Coronary artery (tissue), 2 donors: ENCODE measurements around the gene SLCO6A1.

Experiments
- DNase-seq: peaks from one replicate; pipeline ENCODE4 v3.0.0-alpha.2; 2017; ENCODE audit warnings: low spot score
- H3K27ac ChIP-seq, 2 donors: fragments of 200-600 bp; sonication (generic); one replicate each; pipeline ENCODE4 v1.5.1; 2016 to 2019
- H3K4me3 ChIP-seq: fragments of 200-600 bp; sonication (generic); 2 replicates; pipeline ENCODE4 v1.5.1; 2016; ENCODE audit warnings: mild to moderate bottlenecking, moderate library complexity
- TF ChIP-seq, protein P1 (sequence below): fragments of 200-600 bp; sonication (generic); IDR thresholded peaks from one replicate; pipeline ENCODE4 v1.5.1; 2019; ENCODE audit warnings: antibody characterized with exemption

SLCO6A1 gene

DNA sequence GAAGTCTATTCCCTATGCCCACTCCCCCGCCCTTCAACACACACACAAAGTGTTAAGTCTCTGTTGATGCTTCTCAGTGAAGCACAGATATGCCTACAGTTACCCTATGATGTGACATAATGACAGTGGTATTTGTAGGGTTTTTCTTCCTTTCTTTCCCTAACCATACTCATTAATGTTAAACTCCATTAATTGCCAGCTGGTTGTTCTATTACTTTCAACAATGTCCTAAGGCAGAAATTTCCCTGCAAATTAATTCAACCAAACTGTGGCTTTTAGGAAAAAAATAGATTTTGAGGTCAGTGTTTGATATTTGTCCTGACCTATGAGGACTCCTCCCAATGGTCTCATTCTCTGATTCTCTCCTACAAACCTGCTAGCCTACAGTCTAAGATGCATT lies 38.2 kb upstream of the SLCO6A1 start:
- DNase-seq, result no peak
- no peak overlapping the region for H3K27ac ChIP-seq
- no peak overlapping the region for H3K4me3 ChIP-seq
- TF ChIP-seq, protein P1, sequence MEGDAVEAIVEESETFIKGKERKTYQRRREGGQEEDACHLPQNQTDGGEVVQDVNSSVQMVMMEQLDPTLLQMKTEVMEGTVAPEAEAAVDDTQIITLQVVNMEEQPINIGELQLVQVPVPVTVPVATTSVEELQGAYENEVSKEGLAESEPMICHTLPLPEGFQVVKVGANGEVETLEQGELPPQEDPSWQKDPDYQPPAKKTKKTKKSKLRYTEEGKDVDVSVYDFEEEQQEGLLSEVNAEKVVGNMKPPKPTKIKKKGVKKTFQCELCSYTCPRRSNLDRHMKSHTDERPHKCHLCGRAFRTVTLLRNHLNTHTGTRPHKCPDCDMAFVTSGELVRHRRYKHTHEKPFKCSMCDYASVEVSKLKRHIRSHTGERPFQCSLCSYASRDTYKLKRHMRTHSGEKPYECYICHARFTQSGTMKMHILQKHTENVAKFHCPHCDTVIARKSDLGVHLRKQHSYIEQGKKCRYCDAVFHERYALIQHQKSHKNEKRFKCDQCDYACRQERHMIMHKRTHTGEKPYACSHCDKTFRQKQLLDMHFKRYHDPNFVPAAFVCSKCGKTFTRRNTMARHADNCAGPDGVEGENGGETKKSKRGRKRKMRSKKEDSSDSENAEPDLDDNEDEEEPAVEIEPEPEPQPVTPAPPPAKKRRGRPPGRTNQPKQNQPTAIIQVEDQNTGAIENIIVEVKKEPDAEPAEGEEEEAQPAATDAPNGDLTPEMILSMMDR, result no peak

DNA sequence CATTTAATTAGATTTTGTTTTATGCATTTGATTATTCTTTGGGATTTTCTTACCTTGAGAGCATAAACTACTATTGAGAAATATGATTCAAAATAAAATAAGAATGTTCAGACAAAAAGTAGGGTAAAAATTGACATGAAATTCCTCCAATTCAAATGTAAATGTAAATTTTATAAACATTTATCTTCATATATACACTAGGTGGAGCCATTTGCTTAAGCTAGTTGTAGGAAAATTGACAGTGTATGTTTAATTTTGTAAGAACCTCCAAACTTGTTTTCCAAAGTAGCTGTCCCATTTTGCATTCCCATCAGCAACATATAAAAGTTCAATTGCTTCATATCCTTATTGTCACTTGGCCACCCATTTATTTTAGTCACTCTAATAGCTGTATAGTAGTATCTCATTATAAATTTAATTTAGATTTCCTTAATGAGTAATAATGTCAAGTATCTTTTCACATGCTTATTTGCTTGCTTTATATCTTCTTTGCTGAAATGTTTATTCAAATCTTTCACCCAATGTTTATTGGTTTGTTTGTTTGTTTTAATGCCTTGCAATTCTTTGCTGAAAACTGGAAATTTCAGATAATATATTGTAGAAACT lies 37.6 kb upstream of the SLCO6A1 start:
- TF ChIP-seq, protein P1, result no peak
- Histone ChIP-seq H3K27ac (no peak overlapping the region), H3K4me3 (no peak overlapping the region)
- no peak for DNase-seq

DNA sequence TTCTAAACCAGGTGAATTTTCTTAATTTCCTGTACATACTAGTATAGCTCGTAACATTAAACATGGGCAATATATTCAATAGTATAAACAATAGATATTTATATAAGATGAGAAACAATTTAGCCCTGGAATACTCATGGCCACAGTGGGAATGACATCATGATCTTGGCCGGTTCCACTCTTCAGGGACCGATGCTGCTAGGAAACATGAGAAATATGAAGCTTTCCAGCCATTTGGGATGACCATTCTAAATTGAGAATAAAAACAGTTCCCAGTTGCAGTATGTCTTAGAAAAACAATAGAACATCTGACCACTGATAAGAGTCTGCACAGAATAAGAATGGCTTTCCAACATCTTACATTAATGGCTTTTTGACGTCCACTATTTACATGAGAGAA lies 33.3 kb upstream of the SLCO6A1 start:
- Histone ChIP-seq H3K27ac (no peak overlapping the region), H3K4me3 (no peak overlapping the region)
- no peak for DNase-seq
- TF ChIP-seq, protein P1, result no peak

DNA sequence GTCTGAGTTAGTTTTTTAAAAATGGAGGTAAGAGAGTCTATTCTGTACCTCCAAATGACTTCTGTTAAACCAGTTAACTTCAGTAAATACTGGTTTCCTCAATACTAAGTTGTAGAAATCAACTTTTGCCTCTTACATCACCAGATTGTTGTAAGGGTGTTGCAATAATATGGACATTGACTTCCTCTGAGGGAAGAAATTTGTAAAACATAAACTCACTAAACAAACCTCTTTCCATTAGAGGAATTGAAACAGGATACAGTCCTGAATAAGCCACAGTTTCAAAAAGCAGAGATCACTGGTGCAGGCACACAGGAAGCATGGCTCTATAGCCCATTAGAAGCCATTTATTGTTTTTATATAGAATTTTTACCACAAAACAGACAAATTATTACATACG lies 32.7 kb upstream of the SLCO6A1 start:
- DNase-seq, result no peak
- no peak overlapping the region for H3K27ac ChIP-seq
- TF ChIP-seq, protein P1, result no peak
- no peak overlapping the region for H3K4me3 ChIP-seq

DNA sequence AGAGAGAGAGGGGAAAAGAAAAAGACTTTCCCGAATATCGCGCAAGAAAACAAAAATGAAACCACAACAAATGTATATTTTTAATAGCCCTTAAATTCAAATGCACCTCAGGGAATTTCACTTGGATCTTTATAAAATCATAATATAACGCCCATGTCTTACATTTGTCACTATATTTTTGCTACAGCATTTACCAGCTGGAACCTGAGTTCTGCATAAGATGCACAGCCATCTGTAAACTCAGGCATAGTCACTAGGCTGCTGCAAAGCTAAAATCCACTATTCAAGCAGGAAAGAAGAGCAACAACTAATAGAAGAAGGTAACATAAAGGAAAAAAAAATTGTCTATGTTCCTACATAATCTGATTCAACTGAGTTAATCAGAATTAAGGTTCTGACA lies 30.6 kb upstream of the SLCO6A1 start:
- no peak overlapping the region for H3K4me3 ChIP-seq
- TF ChIP-seq, protein P1, result no peak
- DNase-seq, result no peak
- H3K27ac ChIP-seq, result no peak overlapping the region

DNA sequence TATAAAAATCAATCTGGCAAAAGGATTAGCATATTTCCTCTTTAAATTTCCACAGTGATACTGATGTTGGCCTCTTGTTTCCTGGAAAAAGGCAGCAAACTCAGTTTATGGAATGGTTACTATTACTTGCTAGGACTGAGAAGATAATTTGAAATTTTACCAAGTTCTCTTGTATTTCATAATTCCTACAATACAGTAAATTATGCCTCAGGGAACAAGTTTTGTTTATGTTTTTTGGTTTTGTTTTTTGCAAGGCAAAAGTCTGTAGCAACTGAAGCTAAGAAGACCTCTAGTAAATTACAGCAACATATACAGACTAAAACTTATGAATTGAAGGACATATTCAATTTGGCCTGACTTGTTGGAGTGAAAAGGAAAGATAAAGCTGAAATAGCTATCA lies 30.2 kb upstream of the SLCO6A1 start:
- H3K27ac ChIP-seq, result no peak overlapping the region
- DNase-seq, result no peak
- no peak overlapping the region for H3K4me3 ChIP-seq
- TF ChIP-seq, protein P1, result no peak

DNA sequence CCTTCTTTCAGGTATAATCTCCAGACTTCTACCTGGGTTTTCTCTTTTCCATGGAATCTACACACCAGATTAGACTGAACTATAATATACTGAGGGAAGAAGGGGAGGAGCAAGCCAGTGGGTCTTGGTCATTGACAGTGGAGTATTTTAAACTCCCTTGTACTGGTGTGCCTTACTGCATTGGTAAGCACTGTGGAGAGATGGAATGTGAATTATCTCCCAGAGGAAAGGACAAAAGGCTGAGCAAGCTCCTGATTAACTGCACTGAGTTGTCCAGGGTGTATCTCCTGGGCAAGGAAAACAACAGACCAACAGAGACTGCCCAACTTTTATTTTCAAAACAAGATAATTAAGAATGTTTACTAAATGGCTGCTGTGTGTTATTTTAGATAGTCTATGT lies 29.8 kb upstream of the SLCO6A1 start:
- no peak for DNase-seq
- TF ChIP-seq, protein P1, result no peak
- no peak overlapping the region for H3K4me3 ChIP-seq
- no peak overlapping the region for H3K27ac ChIP-seq
